Astrocyte of the spinal cord (primary cell): ENCODE measurements around the gene POMT2.

Source experiments
- DNase-seq: peaks from one replicate; pipeline ENCODE4 v3.0.0; 2011; ENCODE audit warnings: low read depth, low spot score
- H3K4me3 ChIP-seq: 2 replicates; pipeline ENCODE4 v1.5.1; 2011; ENCODE audit warnings: low read depth, mild to moderate bottlenecking, low read length, moderate library complexity
- CTCF ChIP-seq: IDR thresholded peaks from 2 replicates; pipeline ENCODE4 v1.5.1; 2012; ENCODE audit warnings: low read depth, mild to moderate bottlenecking, low read length, inconsistent platforms
- in situ Hi-C: cut with HindIII; loops from 2 replicates; pipeline ENCODE4 v1.10.0; 2017; ENCODE audit warnings: low sequenced_read_pairs

POMT2 gene

GRCh38 chr14:77241955-77242354 lies 78.7 kb downstream of the POMT2 start:
- in situ Hi-C loops: no loop called here

GRCh38 chr14:77240336-77240915 lies 80.3 kb downstream of the POMT2 start:
- in situ Hi-C loops: no loop called here
- no peak for TF ChIP-seq CTCF
- no peak for DNase-seq

More at GRCh38 chr14:77241955-77242354, 78.7 kb downstream of the POMT2 start:
- TF ChIP-seq CTCF: no peak
- H3K4me3 ChIP-seq: no peak overlapping the region
- no peak for DNase-seq

GRCh38 chr14:77239412-77239811 lies 81.3 kb downstream of the POMT2 start:
- DNase-seq: no peak
- in situ Hi-C loops: no loop called here
- no peak overlapping the region for H3K4me3 ChIP-seq
- no peak for TF ChIP-seq CTCF

More at GRCh38 chr14:77240336-77240915, 80.3 kb downstream of the POMT2 start:
- no peak overlapping the region for H3K4me3 ChIP-seq

- no peak for DNase-seq
- H3K4me3 ChIP-seq: no peak overlapping the region
- in situ Hi-C loops: no loop called here
- no peak for TF ChIP-seq CTCF
Observed at GRCh38 chr14:77238996-77239395, 81.7 kb downstream of the POMT2 start.

- TF ChIP-seq CTCF: no peak
- in situ Hi-C loops: no loop called here
- no peak for DNase-seq
- H3K4me3 ChIP-seq: no peak overlapping the region
Observed at GRCh38 chr14:77238356-77238755, 82.3 kb downstream of the POMT2 start.

GRCh38 chr14:77236814-77237213 lies 83.9 kb downstream of the POMT2 start:
- no peak for TF ChIP-seq CTCF
- H3K4me3 ChIP-seq: no peak overlapping the region
- in situ Hi-C loops: no loop called here
- DNase-seq: no peak
